HG02798 (cell line): Measurements from ENCODE around the gene MAP7D1.
A peak's percentile ranks its signal among the peaks of the same experiment; 100 is the strongest.
"Not testable (repeated sequence)": the region's sequence is repeated elsewhere in the genome, so short reads cannot be mapped to it uniquely, and the experiment has no call there.

Source experiments
- ATAC-seq: cut with Tn5 transposase; IDR thresholded peaks from one replicate; pipeline ENCODE4 v1.9.1; 2021; ENCODE audit warnings: mild to moderate bottlenecking; ENCODE audit not compliant: unreplicated experiment, poor library complexity

Gene MAP7D1

DNA sequence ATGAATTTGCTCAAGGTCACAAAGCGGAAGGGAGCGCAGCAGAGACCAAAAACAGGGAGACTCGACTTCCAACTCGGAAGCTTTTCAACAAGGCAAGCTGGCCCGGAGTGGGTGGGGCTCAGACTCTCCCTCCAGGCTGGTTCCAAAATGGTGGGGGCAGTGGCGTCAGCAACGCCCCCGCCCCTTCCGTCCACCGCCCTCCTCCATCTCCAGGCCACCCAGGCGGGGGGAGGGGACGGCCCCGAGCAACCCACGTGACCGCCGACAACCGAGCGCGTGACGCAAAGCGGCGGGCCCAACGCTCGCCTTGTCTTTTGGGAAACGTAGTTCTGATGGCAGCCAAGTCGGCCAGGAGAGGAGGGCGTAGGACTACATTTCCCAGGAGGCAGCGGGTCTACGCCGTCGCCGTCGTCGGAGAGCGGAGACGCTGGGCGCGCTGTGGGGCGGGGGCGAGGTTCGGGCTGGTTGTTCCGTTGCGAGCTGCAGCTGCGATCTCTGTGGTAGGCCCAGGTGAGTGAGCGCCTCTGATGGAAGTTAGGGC is 68.1 kb downstream of the MAP7D1 start, which contains the start of gene THRAP3:
THRAP3 (plus strand) TSS at position 448 of the 541 bp plus-strand sequence. CDS start 58,121 bp downstream, outside the sequence.
- ATAC-seq: peak; percentile 94

DNA sequence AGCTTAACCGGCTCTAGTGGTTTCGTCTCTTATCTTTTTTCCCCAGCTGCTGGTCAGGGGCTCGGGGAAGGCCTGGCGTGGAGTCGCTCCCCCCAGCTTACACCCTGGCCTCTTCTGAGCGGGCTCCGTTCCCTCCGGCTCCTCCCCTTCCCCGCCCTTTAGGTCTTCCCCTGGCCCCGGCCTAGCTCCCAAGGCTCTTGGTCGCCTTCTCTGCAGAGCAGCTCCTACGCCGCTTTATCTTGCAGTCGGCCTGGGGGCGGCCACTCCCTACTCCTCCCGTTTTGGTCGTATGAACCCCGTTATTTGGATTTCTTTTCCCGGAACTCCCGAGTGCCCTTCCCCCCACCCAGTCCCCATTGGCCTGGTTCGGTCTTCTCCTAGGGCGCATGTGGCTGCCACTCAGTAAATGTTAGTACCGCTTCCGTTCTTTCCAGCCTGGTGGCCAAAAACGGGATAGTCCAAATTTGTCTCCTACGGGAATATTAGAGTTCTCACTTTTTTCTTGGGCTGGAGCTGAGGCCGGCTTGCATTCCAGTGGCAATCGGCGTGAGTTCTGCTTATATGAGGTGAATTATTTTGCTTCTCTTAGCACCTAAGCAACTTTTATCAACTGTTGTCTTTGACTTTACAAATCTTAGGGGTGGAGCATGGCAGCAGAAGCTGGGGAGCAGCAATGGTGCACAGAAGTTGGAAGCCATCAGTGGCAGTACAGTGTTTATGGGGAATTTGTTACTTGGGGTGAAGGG is 68.8 kb downstream of the MAP7D1 start:
- ATAC-seq: peak; percentile 58

DNA sequence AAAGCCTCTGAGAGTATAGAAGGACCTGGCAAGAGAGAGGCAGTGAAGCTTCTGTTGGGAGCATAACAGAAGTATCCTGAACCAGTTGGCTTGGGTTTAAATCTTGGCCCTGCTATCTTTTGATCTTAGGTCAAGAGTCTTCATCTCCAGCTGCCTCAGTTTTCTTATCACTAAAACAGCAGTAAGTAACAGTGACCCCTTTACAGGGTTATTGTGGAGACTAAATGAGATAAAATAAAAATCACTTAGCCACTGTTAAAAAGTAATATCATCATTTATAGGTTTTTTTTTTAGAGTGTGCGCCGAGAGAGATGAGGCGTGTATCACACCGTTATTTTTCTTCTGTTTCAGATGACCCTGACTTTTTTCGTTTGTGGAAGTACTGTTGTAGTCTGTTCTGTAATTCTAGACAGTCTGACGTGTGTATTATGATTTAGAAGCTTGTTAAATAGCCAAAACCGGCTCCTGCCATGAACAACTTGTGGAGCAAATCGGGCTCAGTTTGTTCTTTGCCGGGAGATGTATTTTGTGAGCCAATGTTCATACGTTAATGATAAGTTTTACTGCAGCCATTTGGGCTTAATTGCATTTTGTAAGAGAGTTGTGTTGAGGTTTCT is 69.4 kb downstream of the MAP7D1 start:
- no peak for ATAC-seq

DNA sequence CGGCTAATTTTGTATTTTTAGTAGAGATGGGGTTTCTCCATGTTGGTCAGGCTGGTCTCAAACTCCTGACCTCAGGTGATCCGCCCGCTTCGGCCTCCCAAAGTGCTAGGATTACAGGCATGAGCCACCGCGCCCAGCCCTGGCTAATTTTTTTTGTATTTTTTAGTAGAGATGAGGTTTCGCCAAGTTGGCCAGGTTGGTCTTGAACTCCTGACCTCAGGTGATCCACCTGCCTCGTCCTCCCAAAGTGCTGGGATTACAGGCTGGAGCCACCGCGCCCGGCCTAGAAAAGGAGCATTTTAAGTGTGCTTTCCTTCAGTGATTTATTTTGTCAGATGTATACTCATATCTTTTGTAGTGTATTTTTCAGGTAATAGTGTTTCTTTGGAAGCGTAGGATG is 74.3 kb downstream of the MAP7D1 start:
- not testable (repeated sequence) for ATAC-seq
